Vagina (tissue), 2 donors: ENCODE results near the gene CNDP1. TPM values are rescaled to one million over a fixed set of nuclear protein-coding genes. Genes with fewer than 3 reads are reported as not detected.
"Not testable (repeated sequence)": the region's sequence is repeated elsewhere in the genome, so short reads cannot be mapped to it uniquely, and the experiment has no call there.

Experiments used
- DNase-seq, 2 donors: peaks; one replicate each; pipeline ENCODE4 v3.0.0-alpha.2; 2017; ENCODE audit errors: extremely low spot score in 2 of 2
- H3K27ac ChIP-seq: fragments of 200-600 bp; sonication (generic); one replicate; pipeline ENCODE4 v1.5.1; 2019
- H3K27me3 ChIP-seq: fragments of 200-600 bp; sonication (generic); one replicate; pipeline ENCODE4 v1.5.1; 2019
- H3K36me3 ChIP-seq, 2 donors: fragments of 200-600 bp; sonication (generic); one replicate each; pipeline ENCODE4 v1.5.1; 2017 to 2019
- H3K4me1 ChIP-seq: fragments of 200-600 bp; sonication (generic); one replicate; pipeline ENCODE4 v1.5.1; 2019
- H3K4me3 ChIP-seq, 2 donors: fragments of 200-600 bp; sonication (generic); 1 replicate in 1 of 2; 2 replicates in 1 of 2; pipeline ENCODE4 v1.5.1; 2016 to 2019
- H3K9me3 ChIP-seq: fragments of 200-600 bp; sonication (generic); one replicate; pipeline ENCODE4 v1.5.1; 2019
- CTCF ChIP-seq, 3 experiments: fragments of 450-650 bp in 2 of 3; fragments of 200-600 bp in 1 of 3; sonication (generic) in 1 of 3; IDR thresholded peaks; one replicate each; pipeline ENCODE4 v1.5.1; 2017 to 2019; ENCODE audit warnings: antibody characterized with exemption in 3 of 3, mild to moderate bottlenecking in 2 of 3, moderate library complexity in 2 of 3
- POLR2A ChIP-seq, 2 donors: fragments of 450-650 bp; IDR thresholded peaks; one replicate each; pipeline ENCODE4 v1.6.1; 2017; ENCODE audit warnings: antibody characterized with exemption in 2 of 2, mild to moderate bottlenecking in 2 of 2, moderate library complexity in 2 of 2
- POLR2AphosphoS5 ChIP-seq, 2 donors: sonication (generic); formaldehyde crosslinking; IDR thresholded peaks; one replicate each; pipeline ENCODE4 v1.9.0; 2017; ENCODE audit warnings: antibody characterized with exemption in 2 of 2, mild to moderate bottlenecking in 2 of 2, low read depth in 1 of 2; ENCODE audit not compliant: insufficient read depth in 1 of 2
- intact Hi-C: fragments of 100-400 bp; cut with DNase I; formaldehyde crosslinking; loops from one replicate; pipeline ENCODE4 v1.15.1; 2023
- total RNA-seq: library from RNA; depleted of rRNA; stranded (reverse); fragments of >200 nt; gene quantifications from one replicate; pipeline ENCODE4 v1.2.3, GENCODE V29; 2016

The CNDP1 gene
- total RNA-seq, 1 donor from 2014 or later = 9.8 TPM

- TF ChIP-seq POLR2AphosphoS5 (IDR thresholded peaks at IDR 0.05; ENCODE audit: insufficient read depth in 1 of 2, low read depth in 1 of 2) (no peak), CTCF (IDR thresholded peaks at IDR 0.05) (no peak), POLR2A (IDR thresholded peaks at IDR 0.05) (no peak)
- H3K36me3 ChIP-seq = no peaks in the 10 kb centered on the region
- intact Hi-C loops = loop anchor here (10.0 kb wide), 1 partner anchor 361 kb away; no protein-coding TSS in a partner anchor
These were observed 21.8 kb downstream of the CNDP1 start for GRCh38 chr18:74556126-74556525.

GRCh38 chr18:74558096-74558495 lies 23.8 kb downstream of the CNDP1 start:
- DNase-seq = no peak
- no peaks in the 10 kb centered on the region for H3K9me3 ChIP-seq
- H3K4me3 ChIP-seq = no peak overlapping the region
- TF ChIP-seq CTCF (IDR thresholded peaks at IDR 0.05) (no peak), POLR2AphosphoS5 (IDR thresholded peaks at IDR 0.05; ENCODE audit: insufficient read depth in 1 of 2, low read depth in 1 of 2) (no peak), POLR2A (IDR thresholded peaks at IDR 0.05) (no peak)
- H3K36me3 ChIP-seq = no peaks in the 10 kb centered on the region
- no peaks in the 10 kb centered on the region for H3K4me1 ChIP-seq
- H3K27me3 ChIP-seq = no peaks in the 10 kb centered on the region
- H3K27ac ChIP-seq = no peak overlapping the region
- intact Hi-C loops = loop anchor here (10.0 kb wide), 1 partner anchor 363 kb away; no protein-coding TSS in a partner anchor

More at GRCh38 chr18:74556126-74556525, 21.8 kb downstream of the CNDP1 start:
- Histone ChIP-seq H3K4me3 (no peak overlapping the region), H3K4me1 (no peaks in the 10 kb centered on the region), H3K27ac (no peak overlapping the region), H3K9me3 (no peaks in the 10 kb centered on the region), H3K27me3 (no peaks in the 10 kb centered on the region)
- DNase-seq = no peak

- DNase-seq = no peak
- intact Hi-C loops = no loop called here
These were observed 27.9 kb downstream of the CNDP1 start for GRCh38 chr18:74562131-74562730.

GRCh38 chr18:74562775-74563174 lies 28.5 kb downstream of the CNDP1 start:
- Histone ChIP-seq H3K4me3 (no peak overlapping the region), H3K4me1 (no peaks in the 10 kb centered on the region), H3K36me3 (no peaks in the 10 kb centered on the region), H3K27me3 (no peaks in the 10 kb centered on the region), H3K9me3 (no peaks in the 10 kb centered on the region), H3K27ac (no peak overlapping the region)
- intact Hi-C loops = no loop called here
- DNase-seq = no peak
- TF ChIP-seq POLR2AphosphoS5 (IDR thresholded peaks at IDR 0.05; ENCODE audit: insufficient read depth in 1 of 2, low read depth in 1 of 2) = no peak

More at GRCh38 chr18:74562131-74562730, 27.9 kb downstream of the CNDP1 start:
- Histone ChIP-seq H3K27me3 (no peaks in the 10 kb centered on the region), H3K9me3 (no peaks in the 10 kb centered on the region), H3K4me3 (no peak overlapping the region), H3K36me3 (no peaks in the 10 kb centered on the region), H3K4me1 (no peaks in the 10 kb centered on the region), H3K27ac (no peak overlapping the region)
- TF ChIP-seq CTCF (IDR thresholded peaks at IDR 0.05) (no peak), POLR2A (IDR thresholded peaks at IDR 0.05) (no peak), POLR2AphosphoS5 (IDR thresholded peaks at IDR 0.05; ENCODE audit: insufficient read depth in 1 of 2, low read depth in 1 of 2) (no peak)

- intact Hi-C loops = no loop called here
- no peak for DNase-seq
- TF ChIP-seq POLR2A (IDR thresholded peaks at IDR 0.05) (no peak), POLR2AphosphoS5 (IDR thresholded peaks at IDR 0.05; ENCODE audit: insufficient read depth in 1 of 2, low read depth in 1 of 2) (no peak), CTCF (IDR thresholded peaks at IDR 0.05) (no peak)
These were observed 29.7 kb downstream of the CNDP1 start for GRCh38 chr18:74563999-74564398.

GRCh38 chr18:74565164-74565563 lies 30.9 kb downstream of the CNDP1 start:
- H3K27me3 ChIP-seq, H3K27ac ChIP-seq: not testable (repeated sequence)

More at GRCh38 chr18:74563999-74564398, 29.7 kb downstream of the CNDP1 start:
- no peaks in the 10 kb centered on the region for H3K9me3 ChIP-seq
- no peaks in the 10 kb centered on the region for H3K36me3 ChIP-seq
- no peaks in the 10 kb centered on the region for H3K27me3 ChIP-seq
- H3K4me1 ChIP-seq = no peaks in the 10 kb centered on the region
- no peak overlapping the region for H3K27ac ChIP-seq
- H3K4me3 ChIP-seq = no peak overlapping the region

GRCh38 chr18:74565993-74566392 lies 31.7 kb downstream of the CNDP1 start:
- H3K27me3 ChIP-seq, H3K4me1 ChIP-seq, H3K36me3 ChIP-seq, H3K4me3 ChIP-seq, H3K27ac ChIP-seq, intact Hi-C loops, H3K9me3 ChIP-seq, DNase-seq: not testable (repeated sequence)

More at GRCh38 chr18:74565164-74565563, 30.9 kb downstream of the CNDP1 start:
- H3K9me3 ChIP-seq, H3K36me3 ChIP-seq, H3K4me3 ChIP-seq, H3K4me1 ChIP-seq, intact Hi-C loops, DNase-seq: not testable (repeated sequence)
